M059J (cell line): ENCODE data around the gene NPHP3. TPM values are rescaled to one million over a fixed set of nuclear protein-coding genes. Genes with fewer than 3 reads are reported as not detected.

Source experiments
- DNase-seq: peaks from one replicate; pipeline ENCODE4 v3.0.0-alpha.2; 2012; ENCODE audit warnings: low read depth
- total RNA-seq: library from RNA; depleted of rRNA; stranded (reverse); fragments of >200 nt; shearing (Covaris generic); gene quantifications from 2 replicates; pipeline ENCODE4 v1.2.3, GENCODE V29; 2014

Gene NPHP3
- total RNA-seq, 1 experiment from 2014 or later = 15.7 TPM

DNA sequence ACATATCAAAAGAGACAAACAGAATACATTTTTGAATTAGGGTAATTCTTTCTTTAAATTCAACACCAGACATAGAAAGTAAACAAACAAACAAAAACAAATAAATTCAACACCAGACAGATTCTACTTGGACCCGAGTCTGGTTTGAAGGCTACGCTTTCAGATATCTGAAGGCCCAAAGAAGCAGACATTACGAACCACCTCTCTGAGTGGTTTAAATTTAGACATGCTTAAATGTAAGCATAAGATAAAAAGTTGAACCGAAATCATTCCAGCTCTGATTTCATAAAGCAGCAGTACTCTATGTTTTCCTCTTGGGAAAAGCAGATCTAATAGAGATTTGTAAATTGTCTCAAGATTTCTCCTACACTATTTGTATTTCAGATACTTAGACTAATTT is 32.2 kb downstream of the NPHP3 start:
- no peak for DNase-seq

DNA sequence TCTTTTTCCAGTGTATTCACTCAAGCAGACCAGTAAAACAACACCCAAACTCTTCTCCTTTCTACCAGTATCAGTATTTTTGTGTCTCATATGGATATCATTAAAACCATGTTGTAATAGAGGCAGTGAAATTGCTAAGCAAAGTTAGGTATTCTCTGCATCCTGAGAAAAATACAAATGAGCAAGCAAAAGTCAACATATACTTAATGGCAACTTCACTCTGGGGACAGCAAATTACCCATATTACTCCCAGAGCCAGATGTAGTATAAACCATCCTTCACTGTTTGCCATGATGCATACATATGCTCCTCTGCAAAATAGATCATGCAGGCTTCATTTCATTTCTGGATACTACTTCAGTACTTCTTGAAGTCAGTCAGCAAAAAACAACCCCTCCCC is 40.0 kb downstream of the NPHP3 start:
- no peak for DNase-seq

DNA sequence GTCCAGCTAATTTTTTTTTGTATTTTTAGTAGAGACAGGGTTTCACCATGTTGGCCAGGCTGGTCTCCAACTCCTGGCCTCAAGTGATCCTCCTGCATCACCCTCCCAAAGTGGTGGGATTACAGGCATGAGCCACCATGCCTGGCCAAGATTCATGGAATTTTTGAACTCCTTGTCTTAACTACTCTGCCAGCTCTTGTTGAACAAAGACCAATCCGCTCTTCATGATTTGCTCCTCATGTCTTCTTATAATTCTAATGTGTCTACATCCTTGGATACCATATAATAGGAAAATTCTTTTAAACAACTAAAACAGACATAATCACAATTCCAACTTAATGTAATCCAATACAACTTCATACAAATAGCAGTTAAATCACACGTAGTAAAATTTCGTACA is 40.8 kb downstream of the NPHP3 start:
- DNase-seq = no peak

DNA sequence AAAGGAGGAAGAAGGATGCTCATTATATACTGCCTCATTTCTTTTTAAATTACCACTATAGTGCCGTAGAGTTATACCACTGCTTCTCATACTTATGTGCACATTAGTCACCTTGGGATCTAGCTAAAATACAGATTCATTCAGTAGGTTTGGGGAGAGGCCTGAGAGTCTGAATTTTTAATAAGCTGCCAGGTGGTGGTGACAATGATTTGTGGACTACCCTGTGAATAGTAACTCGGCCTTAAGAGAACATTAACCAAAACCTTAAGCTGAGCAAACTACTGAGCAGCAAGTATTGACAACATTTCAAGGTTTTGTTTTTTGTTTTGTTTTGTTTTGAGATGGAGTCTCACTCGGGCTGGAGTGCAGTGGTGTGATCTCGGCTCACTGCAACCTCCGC is 42.3 kb downstream of the NPHP3 start:
- no peak for DNase-seq

DNA sequence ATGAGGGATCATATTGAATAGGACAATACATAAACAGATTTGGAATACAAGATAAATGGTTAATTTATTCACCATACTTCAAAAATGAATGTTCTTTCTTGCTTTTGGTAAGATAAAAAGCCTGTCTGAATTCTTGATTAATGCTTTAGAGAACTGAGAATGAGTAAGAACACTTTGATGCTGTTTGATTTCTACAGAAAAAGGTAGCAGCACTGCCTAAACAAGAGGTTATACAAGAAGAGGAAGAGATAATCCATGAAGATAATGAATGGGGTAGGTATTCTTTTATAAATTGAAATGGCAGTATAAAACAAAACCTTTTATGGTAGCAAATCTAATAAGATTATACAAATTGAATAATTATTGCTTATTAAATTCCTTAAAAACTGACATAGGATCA is 46.8 kb downstream of the NPHP3 start:
- DNase-seq = no peak

DNA sequence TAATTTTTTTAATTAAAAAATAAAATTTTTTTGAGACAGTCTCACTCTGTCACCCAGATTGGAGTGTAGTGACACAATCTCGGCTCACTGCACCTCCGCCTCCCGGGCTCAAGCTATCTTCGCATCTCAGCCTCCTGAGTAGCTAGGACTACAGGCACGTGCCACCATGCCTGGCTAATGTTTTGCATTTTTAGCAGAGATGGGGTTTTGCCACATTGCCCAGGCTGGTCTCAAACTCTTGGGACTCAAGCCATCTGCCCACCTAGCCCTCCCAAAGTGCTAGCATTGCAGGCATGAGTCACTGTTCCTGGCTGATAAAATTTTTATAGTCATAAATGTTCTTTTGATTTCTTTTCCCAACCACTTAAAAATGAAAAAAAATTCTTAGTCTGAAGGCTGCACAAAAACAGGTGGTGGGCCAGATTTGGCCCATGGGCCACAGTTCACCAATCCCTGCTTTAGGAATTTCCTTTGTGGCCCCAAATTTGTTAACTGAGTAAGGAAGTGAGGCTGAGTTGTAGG is 52.9 kb downstream of the NPHP3 start:
- peak; percentile 3 for DNase-seq

DNA sequence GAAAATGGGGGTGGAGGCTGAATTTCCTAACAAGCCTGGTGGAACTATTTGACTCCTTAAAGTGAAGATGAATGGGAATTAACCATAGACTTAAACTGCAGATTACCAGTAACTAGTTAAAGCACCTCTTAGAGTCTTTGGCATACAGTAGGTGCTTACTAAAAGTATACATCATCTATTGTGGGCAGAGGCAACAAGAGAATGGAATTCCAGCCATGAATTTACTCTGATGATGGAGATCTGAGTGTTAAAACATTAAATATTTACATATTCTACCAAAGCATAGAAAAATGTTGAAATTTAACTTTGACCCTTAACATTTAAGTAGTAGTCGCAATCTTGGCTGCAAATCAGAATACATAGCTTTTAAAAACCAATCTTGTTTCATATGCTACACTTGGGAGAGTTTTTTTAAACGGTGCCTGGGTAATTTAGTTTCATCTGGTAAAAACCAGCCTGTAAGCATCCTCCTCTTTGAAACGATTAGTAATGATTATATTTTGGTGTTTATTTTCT is 56.9 kb downstream of the NPHP3 start:
- DNase-seq = no peak

DNA sequence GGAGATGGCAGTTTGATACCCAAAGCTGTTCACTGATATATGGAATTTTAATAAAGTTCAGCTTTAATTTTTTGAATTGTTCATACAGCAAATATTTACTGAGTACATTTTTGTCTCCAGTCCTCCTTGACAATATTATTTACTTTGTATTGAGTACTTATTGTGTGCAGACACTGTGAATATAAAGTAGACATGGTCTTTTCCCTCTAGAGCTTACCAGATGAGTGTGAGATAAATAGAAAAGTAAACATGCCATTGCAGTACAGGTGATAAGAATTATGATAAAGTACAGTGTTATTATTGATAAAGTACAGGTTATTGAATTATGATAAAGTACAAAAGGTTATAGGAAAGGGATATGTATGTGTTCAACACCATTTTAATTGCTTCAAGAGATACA is 60.0 kb downstream of the NPHP3 start:
- DNase-seq = no peak

DNA sequence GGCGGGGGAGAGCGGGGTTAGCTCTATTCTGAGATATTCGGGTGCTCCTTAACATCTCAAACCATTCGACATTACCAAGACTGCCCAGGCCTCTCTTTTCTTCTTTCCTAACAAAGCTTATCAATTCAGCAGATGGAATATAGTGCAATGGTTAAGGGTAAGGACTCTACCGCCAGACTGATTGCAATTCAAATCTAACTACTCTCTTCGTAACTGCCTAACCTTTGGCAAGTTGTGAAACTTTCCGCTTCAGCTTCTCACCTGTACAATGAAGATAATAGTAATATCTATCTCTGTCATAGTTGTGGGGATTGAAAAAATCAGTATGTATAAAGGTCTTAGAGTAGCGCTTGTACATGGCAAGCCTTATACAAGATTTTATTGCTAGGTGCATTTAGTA is 61.1 kb downstream of the NPHP3 start:
- DNase-seq = peak; percentile 6

DNA sequence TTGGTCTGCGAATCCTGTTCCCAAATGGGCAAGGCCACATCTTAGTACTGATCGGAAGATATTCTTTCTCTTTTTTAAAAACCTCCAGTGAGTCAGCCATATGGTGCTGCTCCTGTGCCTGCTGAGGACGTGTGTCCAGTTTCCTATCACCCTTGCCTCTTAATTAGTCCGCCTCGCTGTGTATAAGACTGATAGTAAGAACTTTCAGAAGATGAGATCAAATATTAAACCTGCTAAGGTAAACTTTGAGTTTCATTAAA is 61.5 kb downstream of the NPHP3 start:
- peak; percentile 56 for DNase-seq

DNA sequence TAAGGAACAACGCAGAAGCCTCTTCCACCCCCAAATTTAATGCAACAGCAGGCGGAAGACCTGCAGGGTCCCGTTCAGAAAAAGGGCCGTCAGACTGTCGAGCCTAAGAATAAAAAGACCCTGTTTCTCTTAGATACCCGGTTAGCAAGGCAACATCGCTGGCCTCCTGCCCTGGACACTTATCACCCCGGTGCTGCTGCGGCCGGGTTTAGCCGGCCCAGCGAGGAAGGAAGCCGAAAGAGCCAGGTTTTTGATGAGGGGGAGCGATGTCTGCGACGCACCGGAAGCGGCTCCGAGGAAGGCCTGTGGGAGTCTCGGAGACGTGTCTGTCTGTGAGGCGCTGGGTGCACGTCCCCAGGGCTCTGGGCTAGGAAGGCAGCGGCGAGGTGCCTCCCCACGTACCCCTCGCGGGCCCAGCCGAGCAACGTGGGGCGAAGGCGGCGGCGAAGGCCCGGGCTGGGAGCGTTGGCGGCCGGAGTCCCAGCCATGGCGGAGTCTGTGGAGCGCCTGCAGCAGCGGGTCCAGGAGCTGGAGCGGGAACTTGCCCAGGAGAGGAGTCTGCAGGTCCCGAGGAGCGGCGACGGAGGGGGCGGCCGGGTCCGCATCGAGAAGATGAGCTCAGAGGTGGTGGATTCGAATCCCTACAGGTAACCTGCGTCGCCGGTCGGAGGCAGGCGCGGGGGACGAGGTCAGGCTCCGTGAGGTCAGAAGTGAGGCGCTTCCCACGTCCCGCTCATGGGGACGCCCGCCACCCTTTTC is 62.0 kb downstream of the NPHP3 start, which contains the start of gene UBA5:
Gene UBA5 (plus strand): TSS at position 278 of the 759 bp plus-strand sequence. CDS start 209 bp downstream, at position 487.
- DNase-seq = peak; percentile 78

DNA sequence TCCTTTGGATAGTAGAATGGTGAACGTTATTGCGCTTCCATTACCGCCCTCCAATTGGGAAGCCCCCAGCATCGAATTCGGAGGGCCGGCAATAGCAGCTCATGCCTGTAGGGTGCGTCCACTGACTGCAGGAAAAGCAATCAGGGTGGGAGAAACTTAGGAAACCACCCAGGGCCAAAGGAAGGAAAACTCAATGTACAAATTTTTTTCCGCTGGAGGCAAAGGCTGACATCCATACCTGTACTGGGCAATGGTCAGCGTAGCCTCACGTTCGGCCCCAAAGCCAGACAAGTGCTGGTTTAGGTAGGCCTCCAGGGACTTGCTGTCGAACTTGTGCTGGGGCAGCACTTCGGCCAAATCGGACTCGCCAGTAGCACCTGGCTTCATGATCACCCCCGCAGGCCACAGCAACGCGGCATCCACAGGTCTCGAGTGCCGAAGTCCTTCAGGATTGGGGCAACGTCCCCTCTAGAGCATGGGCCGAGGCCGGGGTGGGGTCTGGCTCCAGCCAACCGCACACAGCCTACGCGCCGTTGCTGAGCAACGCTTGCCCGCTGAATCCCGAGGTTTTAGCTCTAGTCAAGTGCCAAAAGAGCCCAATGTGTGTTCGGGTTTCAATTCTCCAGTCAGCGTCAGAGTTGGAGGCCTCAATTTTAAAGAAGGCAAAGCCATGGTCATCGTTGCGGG is 62.7 kb downstream of the NPHP3 start, which contains the start of gene ACAD11:
Gene ACAD11 (minus strand): TSS at position 445 of the 687 bp plus-strand sequence. CDS start 58 bp downstream, at position 387.
- DNase-seq = peak; percentile 80

DNA sequence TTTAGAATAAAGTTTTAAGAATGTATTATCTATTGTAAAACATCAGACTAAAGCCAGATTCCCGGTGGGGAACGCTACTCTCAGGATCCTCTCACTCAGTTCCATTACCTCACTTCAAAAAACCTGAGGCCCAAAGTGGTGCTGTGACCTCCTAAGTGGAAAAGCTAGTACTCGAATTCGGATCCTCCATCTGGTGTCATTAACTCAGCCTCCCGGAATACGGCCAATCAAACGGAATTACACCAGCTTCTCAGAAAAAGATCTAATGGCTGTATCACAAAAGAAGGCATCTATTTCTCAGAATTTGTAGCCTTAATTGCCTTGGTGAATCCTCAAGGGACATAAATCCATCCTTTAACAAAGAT is 63.2 kb downstream of the NPHP3 start:
- DNase-seq = peak; percentile 54

DNA sequence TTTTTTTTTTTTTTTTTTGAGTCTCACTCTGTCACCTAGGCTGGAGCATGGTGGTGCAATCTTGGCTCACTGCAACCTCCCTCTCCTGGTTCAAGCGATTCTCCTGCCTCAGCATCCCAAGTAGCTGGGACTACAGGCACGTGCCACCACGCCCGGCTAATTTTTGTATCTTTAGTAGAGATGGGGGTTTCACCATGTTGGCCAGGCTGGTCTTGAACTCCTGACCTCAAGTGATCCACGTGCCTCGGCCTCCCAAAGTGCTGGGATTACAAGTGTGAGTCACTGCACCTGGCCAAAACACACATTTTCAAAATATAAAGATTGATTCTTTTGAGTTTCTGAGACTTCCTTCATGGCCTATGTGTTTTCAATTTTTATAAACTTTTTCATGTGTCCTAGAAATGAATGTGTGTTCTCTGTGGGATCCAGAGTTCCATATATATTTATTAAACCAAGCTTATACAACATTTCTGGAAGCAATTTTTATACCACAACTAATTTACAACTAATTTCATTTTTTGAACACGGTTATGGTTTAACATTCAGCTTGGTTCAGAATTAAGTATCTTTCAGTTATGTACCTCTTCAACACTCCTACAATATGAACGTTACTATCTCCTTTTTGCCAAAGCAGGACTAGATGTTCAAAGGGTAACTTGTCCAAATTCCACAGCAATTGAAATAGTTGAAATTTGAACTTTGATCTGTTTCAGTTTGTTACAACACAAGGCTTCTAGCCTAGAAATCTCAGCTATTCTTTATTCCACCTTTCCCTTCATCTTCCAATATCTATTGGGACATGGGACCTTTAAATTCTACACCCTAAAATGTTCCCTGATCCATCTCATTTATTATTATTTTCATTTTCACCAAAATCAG is 64.1 kb downstream of the NPHP3 start:
- DNase-seq = no peak

DNA sequence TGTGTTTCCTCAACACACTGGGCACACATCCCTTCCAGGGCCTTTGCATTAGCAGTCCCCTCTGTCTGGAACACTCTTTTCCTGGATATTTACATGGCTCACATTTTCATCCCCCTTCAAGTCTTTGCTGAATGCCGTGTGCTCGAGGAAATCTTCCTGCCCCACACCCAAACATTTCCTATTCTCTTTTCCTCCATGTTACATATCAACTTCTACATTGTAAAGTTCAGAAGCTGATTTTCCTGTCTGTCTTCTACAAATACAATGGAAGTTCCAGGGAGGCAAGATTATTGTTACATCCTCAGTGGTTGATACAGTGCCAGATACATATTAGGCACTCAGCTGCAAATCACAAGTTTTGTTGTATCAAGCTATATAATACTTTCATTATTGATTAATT is 66.7 kb downstream of the NPHP3 start:
- DNase-seq = no peak

DNA sequence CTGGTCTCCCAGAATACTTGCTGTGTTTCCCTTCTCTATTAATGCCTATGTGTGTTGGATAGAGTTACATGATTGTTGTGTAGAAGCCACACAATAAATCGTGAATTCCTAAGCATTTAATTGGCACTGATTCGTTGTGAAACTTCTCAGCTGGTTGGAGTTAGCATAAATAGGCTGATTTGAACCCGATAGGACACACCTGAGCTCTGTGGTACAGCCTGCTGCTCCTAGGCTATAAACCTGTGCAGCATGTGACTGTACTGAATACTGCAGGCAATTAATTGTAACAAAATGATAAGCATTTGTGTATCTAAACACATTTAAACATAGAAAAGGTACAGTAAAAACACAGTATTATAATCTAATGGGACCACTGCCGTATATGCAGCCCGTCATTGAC is 67.5 kb downstream of the NPHP3 start:
- peak; percentile 7 for DNase-seq

DNA sequence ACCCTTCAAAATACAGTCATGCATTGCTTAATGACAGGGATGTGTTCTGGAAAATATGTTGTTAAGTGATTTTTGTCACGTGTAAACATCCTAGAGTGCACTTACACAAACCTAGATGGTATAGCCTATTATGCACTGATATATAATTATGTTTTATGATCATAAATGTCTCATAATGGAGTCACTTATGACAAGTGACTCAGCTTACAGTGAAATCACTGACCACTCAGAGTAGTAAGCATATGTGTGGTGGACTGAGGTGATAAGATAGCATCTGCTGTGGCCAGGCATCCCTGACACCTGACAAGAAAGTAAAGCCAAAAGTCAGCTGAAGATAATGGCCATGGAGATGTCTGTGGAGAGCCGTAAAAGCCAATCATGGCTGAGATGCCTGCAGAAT is 68.0 kb downstream of the NPHP3 start:
- DNase-seq = no peak

DNA sequence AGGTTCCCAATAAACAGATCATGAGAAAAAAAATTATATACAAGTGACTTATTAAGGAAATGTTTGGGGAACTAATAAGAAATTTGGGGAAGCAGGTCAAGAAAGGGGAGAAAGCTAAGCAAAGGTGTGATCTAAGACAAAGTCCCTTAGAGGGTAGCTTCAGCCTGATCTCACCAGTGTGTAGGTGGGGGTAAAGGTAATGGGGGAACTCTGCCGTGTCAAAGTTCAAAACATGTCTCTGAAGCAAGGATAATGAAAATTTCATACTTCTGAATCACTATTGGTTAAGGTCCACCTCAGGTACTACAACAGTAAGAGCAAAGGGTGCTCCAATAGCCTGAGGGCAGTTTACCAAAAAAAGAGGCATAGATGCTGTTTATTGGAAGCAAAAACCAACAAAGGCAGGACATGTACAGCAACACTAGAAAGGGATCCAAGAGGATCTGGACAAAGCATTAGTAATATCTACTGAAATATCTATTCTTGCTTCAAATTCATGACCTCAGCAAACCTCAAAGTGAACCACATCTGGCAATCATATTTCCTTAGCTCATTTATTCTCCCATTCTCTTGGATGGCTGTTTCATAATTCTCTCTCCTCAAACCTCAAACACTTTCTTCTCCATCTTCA is 69.5 kb downstream of the NPHP3 start:
- peak; percentile 52 for DNase-seq

DNA sequence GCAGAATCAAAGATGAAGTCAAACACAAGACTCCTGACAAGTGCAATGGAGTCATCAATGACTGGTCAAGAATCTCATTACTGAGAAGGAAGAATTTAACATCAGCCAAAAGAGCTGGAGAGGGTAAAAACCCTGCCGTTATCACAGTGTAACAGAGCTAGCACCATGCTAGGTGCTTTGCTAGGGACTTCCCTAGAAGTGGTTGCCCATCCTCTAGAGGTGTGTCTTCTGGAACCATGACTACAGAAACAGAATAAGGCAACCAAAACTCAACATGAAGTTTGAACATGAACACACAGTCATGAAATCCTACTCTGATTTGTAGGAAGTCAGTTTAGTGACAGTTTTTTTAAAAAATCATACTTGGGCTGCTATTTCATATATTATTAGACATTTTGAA is 72.1 kb downstream of the NPHP3 start:
- DNase-seq = no peak

DNA sequence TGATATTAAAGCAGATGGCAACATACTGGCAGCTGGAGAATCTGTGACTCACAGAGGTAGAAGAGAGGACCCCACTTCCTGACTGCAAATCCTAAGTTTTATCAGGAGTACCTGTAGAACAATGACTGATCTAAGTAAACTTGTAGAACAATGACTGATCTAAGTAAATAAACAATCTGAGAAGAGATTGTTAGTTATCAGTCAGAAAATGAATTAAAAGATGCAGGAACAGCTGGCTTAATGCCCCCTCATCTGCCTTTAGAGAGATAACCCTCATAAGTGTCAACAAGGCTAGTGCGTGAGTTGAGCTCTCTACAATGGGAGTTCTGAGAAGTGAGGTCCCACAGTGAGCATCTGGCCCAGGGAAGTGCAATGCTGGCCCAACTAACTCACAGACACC is 77.2 kb downstream of the NPHP3 start:
- peak; percentile 6 for DNase-seq

DNA sequence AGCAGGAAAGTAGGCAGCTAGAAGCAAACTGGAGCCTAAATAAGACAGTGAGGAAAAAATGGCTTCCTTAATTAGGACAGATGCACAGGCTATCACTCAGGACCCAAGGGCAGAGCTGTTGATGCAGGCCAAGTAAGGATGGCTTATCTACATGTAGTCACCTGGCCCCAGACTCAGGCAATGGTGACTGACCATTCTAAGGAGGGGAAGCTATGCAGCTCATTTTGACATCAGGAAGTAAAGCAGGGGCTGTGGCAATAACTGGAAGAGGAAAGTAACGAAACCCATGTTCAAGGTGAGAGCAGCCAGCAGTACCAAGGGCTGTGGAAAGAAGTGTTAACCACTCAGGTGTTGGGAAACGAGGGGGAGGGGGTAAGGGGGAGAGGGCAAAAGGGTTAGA is 78.8 kb downstream of the NPHP3 start:
- DNase-seq = no peak

DNA sequence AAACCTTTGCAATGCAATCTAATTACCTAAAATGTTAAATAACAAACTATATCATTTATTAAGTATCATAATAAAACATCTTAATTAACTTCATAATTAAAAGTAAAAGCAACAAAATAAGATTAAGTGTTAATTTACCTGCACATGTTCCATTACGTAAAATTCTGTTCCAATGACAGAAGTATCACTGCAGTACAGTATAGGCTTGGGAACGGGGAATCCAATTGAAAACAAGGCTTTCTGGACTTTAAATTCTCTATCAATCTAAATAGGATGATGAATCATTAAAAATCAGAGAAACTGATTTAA is 79.7 kb downstream of the NPHP3 start:
- no peak for DNase-seq
